Myocyte (in vitro differentiated cells): Measurements from ENCODE around the gene TBXA2R. TPM values are rescaled to one million over a fixed set of nuclear protein-coding genes. Genes with fewer than 3 reads are reported as not detected.
A peak's percentile ranks its signal among the peaks of the same experiment; 100 is the strongest.

Source experiments
- DNase-seq: peaks from one replicate; pipeline ENCODE4 v3.0.0-alpha.2; 2012; ENCODE audit warnings: low read depth
- total RNA-seq: library from RNA; depleted of rRNA; stranded (reverse); fragments of >200 nt; gene quantifications from 2 replicates; pipeline ENCODE4 v1.2.3, GENCODE V29; 2014

Gene TBXA2R
- total RNA-seq, 1 donor from 2014 or later = 0.16 TPM

GRCh38 chr19:3556978-3557460 lies 49.7 kb downstream of the TBXA2R start:
- peak; percentile 66 for DNase-seq

GRCh38 chr19:3556423-3556977 lies 50.2 kb downstream of the TBXA2R start:
- no peak for DNase-seq

DNA sequence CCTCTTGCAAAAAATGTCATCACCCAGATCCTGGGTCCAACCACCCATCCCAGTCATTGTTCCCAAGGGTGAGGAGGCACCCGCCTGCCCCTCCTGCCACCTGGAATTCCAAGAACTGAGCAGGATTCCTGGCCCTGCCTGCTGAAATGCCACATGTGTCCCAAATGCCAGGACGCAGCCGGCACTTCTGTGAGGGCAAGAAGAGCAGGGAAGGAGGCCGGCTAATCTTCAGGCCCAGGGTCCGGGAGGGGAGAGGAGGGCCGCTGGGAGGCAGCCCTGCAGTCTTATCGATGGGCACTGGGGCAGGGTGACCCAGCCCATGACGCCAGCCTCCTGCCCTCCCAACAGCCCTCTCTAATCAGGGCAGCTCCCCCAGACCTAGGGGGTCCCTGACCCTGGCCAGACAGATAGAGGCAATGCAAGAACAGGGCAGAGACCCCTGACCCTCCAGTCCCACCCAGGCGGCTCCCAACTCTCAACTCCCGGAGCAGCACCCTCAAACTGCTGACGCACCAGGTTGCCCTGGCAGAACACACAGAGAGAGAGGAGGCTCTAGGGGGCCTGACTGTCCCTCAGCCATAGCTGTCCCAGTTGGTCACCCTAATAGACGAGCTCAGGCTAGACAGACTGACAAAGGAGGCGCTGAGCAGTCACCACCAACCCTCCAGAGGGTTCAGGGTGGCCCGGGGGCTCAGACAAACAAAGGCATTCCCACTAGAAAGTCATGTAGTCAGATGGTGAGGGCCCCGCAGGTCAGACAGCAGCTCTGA lies 50.8 kb downstream of the TBXA2R start:
- DNase-seq = no peak

- no peak for DNase-seq
Measured at GRCh38 chr19:3554254-3555083, 52.2 kb downstream of the TBXA2R start.

- no peak for DNase-seq
Measured at GRCh38 chr19:3551792-3552095, 54.9 kb downstream of the TBXA2R start.

DNA sequence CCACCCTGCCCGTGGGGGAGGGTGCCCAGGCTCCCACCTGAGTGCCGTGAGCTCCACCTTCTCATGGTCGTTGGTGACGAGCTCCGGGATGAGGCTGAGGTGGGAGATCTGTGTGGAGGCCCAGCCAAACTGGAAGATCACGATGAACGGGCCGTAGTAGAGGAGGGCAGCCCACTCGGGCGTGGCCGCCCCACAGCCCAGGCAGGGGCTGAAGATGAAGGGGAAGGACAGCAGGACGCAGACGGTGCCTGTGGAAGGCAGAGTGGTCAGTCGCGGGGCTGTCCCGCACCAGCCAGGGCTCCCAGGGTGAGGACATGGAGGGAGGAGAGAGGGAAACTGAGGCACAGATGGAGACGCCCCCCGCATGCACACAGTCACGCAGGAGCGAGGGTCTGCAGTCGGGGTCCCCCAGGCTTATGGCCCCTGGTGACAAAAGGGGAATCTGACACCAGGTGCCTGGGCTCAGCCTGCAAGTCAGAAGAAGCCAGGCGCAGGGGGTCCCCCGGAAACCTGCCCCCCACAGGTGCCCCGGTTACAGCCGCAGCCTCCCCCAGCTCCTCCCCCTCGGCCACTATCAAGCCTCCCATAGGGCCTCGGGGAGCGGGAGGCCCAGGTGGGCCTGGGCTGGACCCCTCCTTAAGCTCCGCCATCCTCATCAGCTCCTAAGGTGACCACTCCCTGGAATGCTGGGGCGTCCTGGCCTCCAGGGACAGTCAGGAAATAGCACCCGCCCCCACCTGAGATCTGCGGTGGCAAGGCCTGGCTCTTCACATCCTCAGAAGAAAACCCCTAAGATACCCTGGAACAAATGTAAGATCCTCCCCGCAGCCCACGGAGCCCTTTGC lies 55.5 kb downstream of the TBXA2R start:
- DNase-seq = no peak

- no peak for DNase-seq
Measured at GRCh38 chr19:3549816-3550215, 56.9 kb downstream of the TBXA2R start.

GRCh38 chr19:3548606-3549005 lies 58.1 kb downstream of the TBXA2R start:
- no peak for DNase-seq

DNA sequence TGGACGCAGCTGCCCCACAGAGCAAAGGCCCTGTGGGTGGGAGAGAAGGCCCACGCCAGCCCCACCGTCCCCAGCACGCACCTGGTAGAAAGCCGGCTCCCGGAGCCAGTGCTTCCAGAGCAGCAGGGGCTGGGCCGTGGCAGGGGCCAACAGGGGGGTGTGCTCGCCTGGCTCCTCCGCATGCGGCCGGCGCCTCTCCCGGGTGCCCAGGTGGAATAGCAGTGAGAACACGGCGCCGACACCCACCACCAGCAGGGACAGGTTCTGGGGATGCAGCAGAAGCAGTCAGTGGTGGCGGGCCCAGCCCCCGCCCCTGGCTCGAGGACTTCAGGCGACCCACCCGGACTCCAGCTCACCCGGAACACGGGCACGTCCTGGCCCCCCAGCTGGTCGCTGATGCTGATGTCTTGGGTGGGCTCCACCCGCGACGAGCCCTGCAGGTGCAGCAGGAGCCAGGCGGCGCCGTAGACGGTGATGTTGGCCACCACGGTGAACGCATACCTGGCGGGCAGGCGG lies 58.9 kb downstream of the TBXA2R start:
- no peak for DNase-seq

- no peak for DNase-seq
Measured at GRCh38 chr19:3547301-3547731, 59.4 kb downstream of the TBXA2R start.

DNA sequence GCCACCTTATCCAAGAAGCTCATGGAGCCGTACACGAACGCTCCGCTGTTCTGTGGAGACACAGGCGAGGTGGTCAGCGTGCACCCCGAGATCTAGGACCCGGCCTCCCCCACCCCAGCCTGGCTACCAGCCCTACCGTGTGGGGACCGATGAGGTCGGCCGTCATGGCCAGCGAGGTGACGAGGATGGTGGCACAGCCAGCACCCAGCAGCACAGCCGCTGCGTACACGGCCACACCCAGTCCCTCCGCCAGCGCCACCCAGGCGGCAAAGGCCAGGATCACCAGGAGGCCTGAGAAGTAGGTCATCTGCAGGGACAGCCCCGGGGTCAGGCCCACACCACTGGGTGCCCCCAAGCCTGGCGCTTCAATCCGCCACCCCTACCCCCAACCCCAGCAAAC lies 60.6 kb downstream of the TBXA2R start:
- no peak for DNase-seq

- no peak for DNase-seq
Measured at GRCh38 chr19:3545669-3546034, 61.0 kb downstream of the TBXA2R start.

DNA sequence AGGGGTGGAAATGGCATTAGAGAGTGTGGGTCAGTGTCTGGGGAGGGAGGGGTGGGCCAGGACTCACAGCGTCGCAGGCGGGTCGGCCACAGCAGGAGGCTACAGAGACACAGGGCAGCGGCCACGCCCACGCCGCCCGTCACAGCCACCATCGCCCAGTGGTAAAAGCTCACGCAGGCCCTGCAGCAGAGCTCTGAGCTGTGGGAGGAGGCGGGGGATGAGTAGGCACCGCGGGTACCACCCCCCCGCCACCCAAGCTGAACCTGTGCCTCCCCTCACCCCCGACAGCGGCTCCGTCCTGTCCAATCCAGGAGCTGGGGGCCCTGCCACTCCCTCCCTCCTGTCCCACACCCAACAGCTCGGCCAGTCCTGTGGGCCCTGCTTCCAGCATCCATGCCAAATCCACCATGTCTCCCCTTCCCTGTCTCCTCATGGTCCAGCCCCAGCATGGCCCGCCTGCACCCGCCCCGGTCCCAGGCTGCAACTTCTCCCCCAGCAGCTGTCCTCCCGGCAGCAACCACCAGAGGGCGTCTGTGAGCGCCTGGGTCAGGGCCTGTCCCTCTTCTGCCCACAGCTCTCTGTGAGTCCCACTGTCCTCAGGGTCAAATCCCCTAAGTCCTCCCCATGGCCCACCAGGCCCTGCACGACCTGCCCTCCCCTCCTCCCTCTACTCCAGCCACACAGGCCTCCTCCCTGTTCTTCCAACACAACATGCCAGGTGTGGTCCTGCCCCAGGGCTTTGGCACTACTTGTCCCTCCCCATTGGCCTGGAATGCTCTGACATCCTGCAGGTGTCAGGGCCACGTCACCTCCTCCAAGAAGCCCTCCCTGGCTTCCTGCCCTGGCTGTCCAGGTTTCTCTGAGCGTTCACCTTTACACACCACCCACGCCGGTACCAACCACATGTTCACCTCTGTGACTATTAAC lies 61.7 kb downstream of the TBXA2R start:
- DNase-seq = peak; percentile 56

Other genes with a start within 250 kb of the TBXA2R start
- gene NFIC, start 240.3 kb downstream of the TBXA2R start, total RNA-seq = 71.4 and 82.9 TPM in 2 replicates
- gene SMIM24, start 126.3 kb downstream of the TBXA2R start, total RNA-seq = not detected in 2 replicates
- gene SMIM44, start 123.4 kb downstream of the TBXA2R start, total RNA-seq = not detected in 2 replicates
- 17.5 and 24.1 TPM in 2 replicates for gene DOHH, start 106.2 kb downstream of the TBXA2R start, total RNA-seq
- 33.8 and 49.4 TPM in 2 replicates for gene FZR1, start 100.6 kb downstream of the TBXA2R start, total RNA-seq
- not detected in 2 replicates for gene TEKTIP1, start 67.7 kb downstream of the TBXA2R start, total RNA-seq
- 107 and 146 TPM in 2 replicates for gene MFSD12, start 49.3 kb downstream of the TBXA2R start, total RNA-seq
- 99.9 and 102 TPM in 2 replicates for gene HMG20B, start 33.9 kb downstream of the TBXA2R start, total RNA-seq
- gene GIPC3, start 21.4 kb downstream of the TBXA2R start, total RNA-seq = 0.19 and 0.31 TPM in 2 replicates
- 33.8 and 34.9 TPM in 2 replicates for gene CACTIN, start 19.9 kb upstream of the TBXA2R start, total RNA-seq
- 17.9 and 22.8 TPM in 2 replicates for gene PIP5K1C, start 93.6 kb upstream of the TBXA2R start, total RNA-seq
- gene TJP3, start 101.5 kb upstream of the TBXA2R start, total RNA-seq = not detected in 2 replicates
- 23.3 and 35.0 TPM in 2 replicates for gene APBA3, start 154.8 kb upstream of the TBXA2R start, total RNA-seq
- gene MRPL54, start 155.8 kb upstream of the TBXA2R start, total RNA-seq = 30.4 and 41.9 TPM in 2 replicates
- not detected in 2 replicates for gene RAX2, start 165.4 kb upstream of the TBXA2R start, total RNA-seq
- not detected in 2 replicates for gene MATK, start 179.5 kb upstream of the TBXA2R start, total RNA-seq